Body of pancreas (tissue), 4 donors: ENCODE results near the gene TMEM212. TPM values are rescaled to one million over a fixed set of nuclear protein-coding genes. Genes with fewer than 3 reads are reported as not detected.

Source experiments
- ATAC-seq: fragments of 150-250 bp; one replicate; pipeline ENCODE4 v1.9.1; 2016
- DNase-seq, 4 donors: peaks; one replicate each; pipeline ENCODE4 v3.0.0-alpha.2; 2019
- H3K27ac ChIP-seq, 4 donors: fragments of 200-600 bp; sonication (generic); 1 replicate in 3 of 4; 2 replicates in 1 of 4; pipeline versions ENCODE4 v1.5.1 to v1.6.1; 2016 to 2019; ENCODE audit warnings: mild to moderate bottlenecking in 1 of 4, mixed read lengths in 1 of 4, moderate library complexity in 1 of 4
- H3K27me3 ChIP-seq, 2 donors: fragments of 200-600 bp; sonication (generic); one replicate each; pipeline ENCODE4 v1.6.0; 2016; ENCODE audit warnings: mild to moderate bottlenecking in 1 of 2
- H3K36me3 ChIP-seq, 2 donors: fragments of 200-600 bp; sonication (generic); replicated peaks in 1 of 2; 2 replicates each; pipeline ENCODE4 v1.5.1; 2016; ENCODE audit warnings: low read depth in 2 of 2; ENCODE audit not compliant: insufficient read depth in 1 of 2
- H3K4me1 ChIP-seq: fragments of 200-600 bp; sonication (generic); one replicate; pipeline ENCODE4 v1.6.0; 2016
- H3K4me3 ChIP-seq, 2 donors: fragments of 200-600 bp; sonication (generic); 1 replicate in 1 of 2; 2 replicates in 1 of 2; pipeline ENCODE4 v1.5.1; 2016 to 2019
- H3K9me3 ChIP-seq, 3 donors: fragments of 200-600 bp; sonication (generic); 1 replicate in 2 of 3; 2 replicates in 1 of 3; pipeline ENCODE4 v1.5.1; 2016
- CTCF ChIP-seq, 7 experiments: fragments of 450-650 bp in 4 of 7; fragments of 200-600 bp in 3 of 7; sonication (generic) in 3 of 7; IDR thresholded peaks; one replicate each; pipeline ENCODE4 v1.5.1; 2016 to 2019; ENCODE audit warnings: antibody characterized with exemption in 7 of 7
- POLR2A ChIP-seq, 3 donors: fragments of 450-650 bp; IDR thresholded peaks; one replicate each; pipeline ENCODE4 v1.6.1; 2016; ENCODE audit warnings: antibody characterized with exemption in 3 of 3, mild to moderate bottlenecking in 2 of 3
- WGBS, 2 donors: methylation state at CpG; one replicate each; pipeline ENCODE4 v1.1.5; 2017; 5-methylcytosine and 5-hydroxymethylcytosine counted together
- intact Hi-C: fragments of 100-400 bp; cut with DNase I; formaldehyde crosslinking; loops from one replicate; pipeline ENCODE4 v1.15.1; 2023
- total RNA-seq, 2 donors: library from RNA; depleted of rRNA; stranded (reverse); fragments of >200 nt; gene quantifications; one replicate each; pipeline ENCODE4 v1.1.0, GENCODE V29; 2016

TMEM212 gene
- total RNA-seq, 2 donors from 2014 or later = not detected

DNA sequence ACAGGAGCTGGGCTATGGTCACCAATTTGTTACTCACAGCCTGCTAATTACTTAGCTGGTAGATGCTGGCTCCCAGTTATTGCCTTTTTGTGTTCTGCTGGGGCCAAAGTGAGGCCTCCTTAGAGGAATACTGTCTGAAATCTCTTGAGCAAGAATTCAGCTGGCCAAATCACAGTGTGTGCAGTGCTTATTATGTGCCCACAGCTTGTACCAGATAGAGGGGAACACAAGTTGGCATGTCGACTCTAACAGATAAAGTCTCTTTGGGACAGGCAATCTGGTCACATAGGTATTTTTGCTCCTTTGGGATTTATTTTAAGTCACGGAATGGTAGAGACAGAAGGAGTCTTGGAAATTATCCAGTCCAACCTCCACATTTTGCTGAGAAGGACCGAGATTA is 6.3 kb upstream of the TMEM212 start:
- 81 to 87% methylated on average over 3 of the region's 3 CpGs for WGBS, 2 donors
- Histone ChIP-seq H3K9me3 (no peaks in the 10 kb centered on the region), H3K27me3 (no peaks in the 10 kb centered on the region), H3K27ac (no peak overlapping the region), H3K4me1 (peaks cover 45% of the 10 kb centered on the region), H3K36me3 (no peaks in the 10 kb centered on the region), H3K4me3 (no peak overlapping the region)
- DNase-seq (no peak), ATAC-seq (no peak)
- TF ChIP-seq CTCF (IDR thresholded peaks at IDR 0.05) (no peak), POLR2A (IDR thresholded peaks at IDR 0.05) (no peak)
- intact Hi-C loops = no loop called here

DNA sequence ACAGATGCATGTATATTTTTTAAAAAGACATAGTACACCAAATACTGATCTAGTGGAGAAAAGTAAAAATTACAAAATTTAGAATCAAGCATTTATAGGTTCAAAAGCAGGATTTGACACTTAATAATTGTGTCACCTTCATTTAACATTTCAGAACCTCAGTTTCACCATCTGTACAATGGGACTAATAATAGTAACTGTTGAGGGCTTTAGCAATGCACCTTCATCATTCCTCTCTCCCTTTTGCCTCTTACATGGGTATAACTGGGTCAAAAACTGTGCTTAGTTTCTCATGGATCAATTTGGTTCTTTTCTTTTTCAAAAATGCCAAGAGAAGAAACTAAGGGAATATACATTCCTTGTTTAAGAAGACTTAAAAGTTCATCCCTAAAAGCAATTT is 5.5 kb upstream of the TMEM212 start:
- Histone ChIP-seq H3K4me3 (no peak overlapping the region), H3K27ac (peak overlapping the region in 1 of 4 donors; percentile 17), H3K27me3 (no peaks in the 10 kb centered on the region), H3K9me3 (no peaks in the 10 kb centered on the region), H3K4me1 (peaks cover 47% of the 10 kb centered on the region), H3K36me3 (no peaks in the 10 kb centered on the region)
- intact Hi-C loops = no loop called here
- DNase-seq (no peak), ATAC-seq (no peak)
- TF ChIP-seq CTCF (IDR thresholded peaks at IDR 0.05) (no peak), POLR2A (IDR thresholded peaks at IDR 0.05) (no peak)

- H3K9me3 ChIP-seq = no peaks in the 10 kb centered on the region
- H3K4me3 ChIP-seq = no peak overlapping the region
- ATAC-seq (no peak), DNase-seq (peak in 2 of 4 donors; percentile 18 to 33)
- peak overlapping the region in 1 of 4 donors; percentile 17 for H3K27ac ChIP-seq
- 43 to 48% methylated on average over 6 of the region's 6 CpGs for WGBS, 2 donors
- H3K4me1 ChIP-seq = peaks cover 45% of the 10 kb centered on the region
- no peaks in the 10 kb centered on the region for H3K36me3 ChIP-seq
- TF ChIP-seq POLR2A (IDR thresholded peaks at IDR 0.05) = no peak
- H3K27me3 ChIP-seq = no peaks in the 10 kb centered on the region
- intact Hi-C loops = no loop called here
Observed at GRCh38 chr3:171838218-171838720, 4.9 kb upstream of the TMEM212 start.

DNA sequence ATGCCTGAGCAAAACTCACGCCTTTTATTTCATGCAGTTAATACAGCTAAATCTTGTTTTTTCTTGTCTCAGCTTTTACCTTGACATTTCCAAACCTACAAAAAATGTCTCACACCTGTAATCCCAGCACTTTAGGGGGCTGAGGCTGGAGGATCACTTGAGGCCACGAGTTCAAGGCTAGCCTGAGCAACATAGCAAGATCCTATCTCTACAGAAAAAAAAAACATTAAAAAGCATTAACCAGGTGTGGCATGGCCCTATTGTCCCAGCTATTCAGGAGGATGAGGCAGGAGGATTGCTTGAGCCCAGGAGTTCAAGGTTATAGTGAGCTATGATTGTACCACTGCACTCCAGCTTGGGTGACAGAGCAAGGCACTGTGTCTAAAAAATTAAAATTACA is 3.9 kb upstream of the TMEM212 start:
- Histone ChIP-seq H3K4me3 (no peak overlapping the region), H3K27ac (no peak overlapping the region), H3K4me1 (peaks cover 34% of the 10 kb centered on the region), H3K27me3 (no peaks in the 10 kb centered on the region), H3K36me3 (no peaks in the 10 kb centered on the region), H3K9me3 (no peaks in the 10 kb centered on the region)
- 74 to 82% methylated on average over 2 of the region's 2 CpGs for WGBS, 2 donors
- DNase-seq = no peak
- no peak for ATAC-seq
- intact Hi-C loops = no loop called here
- no peak for TF ChIP-seq CTCF (IDR thresholded peaks at IDR 0.05)

DNA sequence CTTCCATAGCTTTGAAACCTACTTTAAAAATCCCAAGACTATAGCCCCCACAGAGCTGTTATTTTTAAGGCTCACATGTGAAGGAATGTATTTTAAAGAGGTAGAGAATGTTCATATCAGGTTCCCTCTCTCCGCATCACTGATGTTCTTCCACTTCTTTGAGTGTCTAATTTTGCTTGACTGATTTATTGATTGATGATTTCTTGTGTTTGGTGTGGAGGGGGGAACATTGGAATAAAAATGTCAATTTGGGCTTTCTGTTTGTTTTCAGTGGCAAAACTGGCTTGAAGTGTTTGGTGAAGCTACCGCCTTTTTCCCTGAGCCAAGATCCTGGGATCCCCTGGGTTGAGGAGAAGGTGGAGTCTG is 2.7 kb upstream of the TMEM212 start:
- Histone ChIP-seq H3K27me3 (no peaks in the 10 kb centered on the region), H3K4me3 (no peak overlapping the region), H3K9me3 (no peaks in the 10 kb centered on the region), H3K27ac (no peak overlapping the region), H3K36me3 (no peaks in the 10 kb centered on the region), H3K4me1 (peaks cover 29% of the 10 kb centered on the region)
- WGBS, 2 donors = 64 to 94% methylated on average over 2 of the region's 2 CpGs
- TF ChIP-seq CTCF (IDR thresholded peaks at IDR 0.05) = no peak
- no peak for TF ChIP-seq POLR2A (IDR thresholded peaks at IDR 0.05)
- DNase-seq (no peak), ATAC-seq (no peak)
- intact Hi-C loops = no loop called here
